Erythroblast (primary cell): Measurements from ENCODE around the gene GADD45A.

ENCODE experiments used
- GATA1 ChIP-seq: IDR thresholded peaks from 2 replicates; pipeline ENCODE4 v1.6.1; 2011; ENCODE audit warnings: low read depth, mild to moderate bottlenecking, control low read depth, low read length, moderate library complexity
- POLR2A ChIP-seq: IDR thresholded peaks from 2 replicates; pipeline ENCODE4 v1.6.1; 2011; ENCODE audit warnings: mild to moderate bottlenecking, low read length

GRCh38 chr1:67687649-67688048 lies 2.6 kb downstream of the GADD45A start:
- no peak for TF ChIP-seq POLR2A
- TF ChIP-seq GATA1: no peak
